Ishikawa (cell line): Measurements from ENCODE around the gene VEGFA.

Source experiments
- CEBPB ChIP-seq: IDR thresholded peaks from 2 replicates; pipeline ENCODE4 v1.6.1; 2012
- CREB1 ChIP-seq: IDR thresholded peaks from 2 replicates; pipeline ENCODE4 v1.6.1; 2012; ENCODE audit warnings: low read depth
- EGR1 ChIP-seq: IDR thresholded peaks from 2 replicates; pipeline ENCODE4 v1.6.1; 2012
- EP300 ChIP-seq: IDR thresholded peaks from 2 replicates; pipeline ENCODE4 v1.6.1; 2012; ENCODE audit warnings: borderline replicate concordance
- FOXM1 ChIP-seq: IDR thresholded peaks from 2 replicates; pipeline ENCODE4 v1.6.1; 2012; ENCODE audit warnings: low read depth, borderline replicate concordance
- NFIC ChIP-seq: IDR thresholded peaks from 2 replicates; pipeline ENCODE4 v1.6.1; 2012
- RAD21 ChIP-seq: IDR thresholded peaks from 2 replicates; pipeline ENCODE4 v1.6.1; 2012; ENCODE audit warnings: low read depth
- TAF1 ChIP-seq: IDR thresholded peaks from 2 replicates; pipeline ENCODE4 v1.6.1; 2012; ENCODE audit warnings: low read depth, mild to moderate bottlenecking
- TCF12 ChIP-seq: IDR thresholded peaks from 2 replicates; pipeline ENCODE4 v1.6.1; 2012; ENCODE audit warnings: low read depth
- TEAD4 ChIP-seq: IDR thresholded peaks from 2 replicates; pipeline ENCODE4 v1.6.1; 2012
- YY1 ChIP-seq: IDR thresholded peaks from 2 replicates; pipeline ENCODE4 v1.6.1; 2012; ENCODE audit warnings: low read depth
- ZBTB7A ChIP-seq: IDR thresholded peaks from 2 replicates; pipeline ENCODE4 v1.6.1; 2012; ENCODE audit warnings: low read depth
- TF ChIP-seq, protein P1 (sequence below): IDR thresholded peaks from 2 replicates; pipeline ENCODE4 v1.6.1; 2012; ENCODE audit warnings: low read depth, mild to moderate bottlenecking
- TF ChIP-seq, protein P2 (sequence below): IDR thresholded peaks from 2 replicates; pipeline ENCODE4 v1.6.1; 2012
- TF ChIP-seq, protein P3 (sequence below): IDR thresholded peaks from 2 replicates; pipeline ENCODE4 v1.6.1; 2012

Gene VEGFA

DNA sequence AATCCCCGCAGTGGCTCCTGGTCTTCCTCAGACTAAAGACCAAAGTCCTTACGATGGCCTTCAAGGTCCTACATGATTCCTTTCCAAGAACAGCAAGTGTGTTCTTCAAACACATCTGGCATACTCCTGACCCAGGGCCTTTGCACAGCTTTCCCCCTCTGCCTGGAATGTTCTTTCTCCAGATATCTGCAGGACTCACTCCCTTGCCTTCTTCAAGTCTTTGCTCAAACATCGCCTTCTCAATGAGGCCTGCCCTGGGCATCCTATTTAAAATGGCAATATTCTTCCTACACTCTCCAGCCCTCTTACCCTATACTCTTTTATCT is 30.2 kb downstream of the VEGFA start:
- TF ChIP-seq CREB1 (no peak), EP300 (no peak), EGR1 (no peak), FOXM1 (no peak)
- TF ChIP-seq, protein P1, sequence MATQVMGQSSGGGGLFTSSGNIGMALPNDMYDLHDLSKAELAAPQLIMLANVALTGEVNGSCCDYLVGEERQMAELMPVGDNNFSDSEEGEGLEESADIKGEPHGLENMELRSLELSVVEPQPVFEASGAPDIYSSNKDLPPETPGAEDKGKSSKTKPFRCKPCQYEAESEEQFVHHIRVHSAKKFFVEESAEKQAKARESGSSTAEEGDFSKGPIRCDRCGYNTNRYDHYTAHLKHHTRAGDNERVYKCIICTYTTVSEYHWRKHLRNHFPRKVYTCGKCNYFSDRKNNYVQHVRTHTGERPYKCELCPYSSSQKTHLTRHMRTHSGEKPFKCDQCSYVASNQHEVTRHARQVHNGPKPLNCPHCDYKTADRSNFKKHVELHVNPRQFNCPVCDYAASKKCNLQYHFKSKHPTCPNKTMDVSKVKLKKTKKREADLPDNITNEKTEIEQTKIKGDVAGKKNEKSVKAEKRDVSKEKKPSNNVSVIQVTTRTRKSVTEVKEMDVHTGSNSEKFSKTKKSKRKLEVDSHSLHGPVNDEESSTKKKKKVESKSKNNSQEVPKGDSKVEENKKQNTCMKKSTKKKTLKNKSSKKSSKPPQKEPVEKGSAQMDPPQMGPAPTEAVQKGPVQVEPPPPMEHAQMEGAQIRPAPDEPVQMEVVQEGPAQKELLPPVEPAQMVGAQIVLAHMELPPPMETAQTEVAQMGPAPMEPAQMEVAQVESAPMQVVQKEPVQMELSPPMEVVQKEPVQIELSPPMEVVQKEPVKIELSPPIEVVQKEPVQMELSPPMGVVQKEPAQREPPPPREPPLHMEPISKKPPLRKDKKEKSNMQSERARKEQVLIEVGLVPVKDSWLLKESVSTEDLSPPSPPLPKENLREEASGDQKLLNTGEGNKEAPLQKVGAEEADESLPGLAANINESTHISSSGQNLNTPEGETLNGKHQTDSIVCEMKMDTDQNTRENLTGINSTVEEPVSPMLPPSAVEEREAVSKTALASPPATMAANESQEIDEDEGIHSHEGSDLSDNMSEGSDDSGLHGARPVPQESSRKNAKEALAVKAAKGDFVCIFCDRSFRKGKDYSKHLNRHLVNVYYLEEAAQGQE, result no peak

DNA sequence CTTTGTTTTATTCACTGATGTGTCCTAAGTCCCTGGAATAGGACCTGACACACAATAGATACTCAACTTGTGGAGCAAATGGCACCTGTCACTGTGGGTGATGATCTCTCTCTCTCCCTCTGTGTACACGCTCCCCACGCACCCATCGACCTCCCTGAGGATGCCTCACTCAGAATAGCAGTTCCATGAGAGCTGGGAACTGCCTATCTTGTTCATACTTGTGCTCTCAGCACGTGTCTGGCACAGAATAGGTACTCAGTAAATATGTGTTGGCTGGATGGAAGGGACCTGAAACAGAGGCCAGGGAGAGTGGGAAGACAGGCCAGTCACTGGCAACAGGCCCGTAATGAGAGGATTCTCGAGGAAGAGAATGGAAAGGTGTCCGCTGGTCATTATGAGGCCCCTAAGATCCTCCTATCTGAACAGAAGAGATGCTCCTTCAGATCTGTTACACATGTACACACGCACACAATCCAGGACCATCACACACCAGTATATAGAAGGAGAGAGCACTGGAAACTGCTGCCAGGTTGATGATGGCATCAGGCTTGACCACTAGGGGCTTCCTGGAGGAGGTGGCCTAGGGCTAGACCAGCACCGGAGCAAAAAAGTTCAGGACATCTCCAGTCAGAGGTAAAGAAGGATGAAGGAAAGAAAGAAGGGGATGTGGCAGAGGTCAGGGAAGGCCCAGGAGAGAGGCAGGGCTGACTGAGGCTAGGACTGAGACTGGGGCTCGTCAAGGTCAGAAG is 30.9 kb downstream of the VEGFA start:
- TF ChIP-seq TCF12 (no peak), FOXM1 (no peak), NFIC (no peak), ZBTB7A (no peak), RAD21 (no peak), TEAD4 (no peak), TAF1 (no peak), EGR1 (no peak), CREB1 (no peak), EP300 (no peak)
- TF ChIP-seq, protein P2, sequence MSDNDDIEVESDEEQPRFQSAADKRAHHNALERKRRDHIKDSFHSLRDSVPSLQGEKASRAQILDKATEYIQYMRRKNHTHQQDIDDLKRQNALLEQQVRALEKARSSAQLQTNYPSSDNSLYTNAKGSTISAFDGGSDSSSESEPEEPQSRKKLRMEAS, result no peak
- TF ChIP-seq, protein P3, sequence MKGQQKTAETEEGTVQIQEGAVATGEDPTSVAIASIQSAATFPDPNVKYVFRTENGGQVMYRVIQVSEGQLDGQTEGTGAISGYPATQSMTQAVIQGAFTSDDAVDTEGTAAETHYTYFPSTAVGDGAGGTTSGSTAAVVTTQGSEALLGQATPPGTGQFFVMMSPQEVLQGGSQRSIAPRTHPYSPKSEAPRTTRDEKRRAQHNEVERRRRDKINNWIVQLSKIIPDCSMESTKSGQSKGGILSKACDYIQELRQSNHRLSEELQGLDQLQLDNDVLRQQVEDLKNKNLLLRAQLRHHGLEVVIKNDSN, result no peak
- TF ChIP-seq, protein P1, result no peak

DNA sequence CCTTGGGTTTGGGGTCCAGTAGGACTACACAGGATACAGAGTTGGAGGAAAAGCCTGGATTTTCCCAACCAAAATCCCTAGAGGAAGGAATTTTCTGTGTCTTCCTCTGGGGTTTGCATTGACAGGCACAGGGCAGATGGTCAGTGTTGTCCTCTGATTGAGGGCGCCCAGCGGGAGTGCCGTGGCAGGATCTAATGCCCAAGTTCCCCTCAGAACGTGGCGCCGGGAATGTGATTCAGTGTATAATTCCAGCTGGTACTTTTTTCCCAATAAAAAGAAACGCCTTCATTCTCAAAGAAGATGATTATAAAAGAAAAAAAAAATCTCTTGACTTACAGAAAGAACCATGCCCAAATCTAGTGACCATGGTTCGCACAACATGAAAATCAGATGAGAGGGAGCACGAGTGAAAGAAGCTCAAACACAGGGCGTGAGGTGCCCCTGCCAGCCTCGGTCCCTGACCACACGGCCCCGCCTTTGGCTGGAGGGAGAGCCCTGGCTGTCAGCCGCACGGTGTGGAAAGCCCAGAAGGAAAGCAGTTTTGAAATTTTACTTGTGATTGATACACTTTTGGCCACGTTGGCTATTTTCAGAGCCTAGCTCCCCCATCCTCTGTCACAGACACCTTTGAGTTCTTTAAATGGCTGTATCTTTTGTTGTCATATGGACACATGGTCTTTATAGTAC is 31.6 kb downstream of the VEGFA start:
- TF ChIP-seq TCF12, result no peak
- TF ChIP-seq EP300, result no peak
- no peak for TF ChIP-seq FOXM1
- no peak for TF ChIP-seq CREB1
- no peak for TF ChIP-seq CEBPB
- TF ChIP-seq TAF1, result no peak
- no peak for TF ChIP-seq EGR1
- TF ChIP-seq, protein P3, result no peak
- TF ChIP-seq, protein P2, result no peak
- TF ChIP-seq NFIC, result no peak
- TF ChIP-seq RAD21, result no peak
- no peak for TF ChIP-seq YY1
- TF ChIP-seq TEAD4, result no peak
- TF ChIP-seq, protein P1, result no peak
- no peak for TF ChIP-seq ZBTB7A

DNA sequence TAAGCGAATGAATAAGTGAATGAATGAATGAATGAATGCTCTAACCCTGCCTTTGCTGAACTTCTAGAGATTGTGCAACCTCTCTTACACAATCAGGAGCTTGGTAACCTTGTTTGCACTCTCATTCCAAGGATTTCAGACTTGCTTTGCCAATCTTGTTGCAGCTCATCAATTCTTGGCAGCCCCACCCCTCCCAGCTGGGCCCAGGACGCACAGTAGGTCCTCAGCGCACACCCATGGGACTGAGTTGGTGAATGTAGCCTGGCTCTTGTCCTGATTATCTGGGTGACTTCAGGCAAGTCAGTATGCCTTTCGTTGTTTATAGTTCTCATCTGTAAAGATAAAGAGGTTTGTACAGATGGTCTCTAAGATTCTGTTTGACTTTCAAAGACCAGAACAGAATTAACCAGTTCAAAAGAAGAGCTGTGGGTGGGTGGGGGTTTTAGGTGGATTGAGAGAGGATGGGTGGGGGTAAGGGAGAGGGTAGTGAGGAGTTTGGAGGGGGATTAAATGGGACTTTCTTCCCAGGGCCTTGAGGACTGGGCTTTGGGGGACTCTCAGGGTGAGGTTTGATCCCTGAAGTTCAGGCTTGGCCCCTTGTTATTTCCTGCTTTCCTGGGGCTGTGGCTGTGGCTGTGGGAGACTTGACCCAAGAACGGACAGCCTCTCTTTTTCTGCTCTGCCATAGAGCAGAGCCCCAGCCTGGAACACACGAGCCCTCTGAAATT is 33.2 kb downstream of the VEGFA start:
- 0 out of 2 replicates have a peak, but pooled peaks have one; percentile 39 for TF ChIP-seq CEBPB
- no peak for TF ChIP-seq EP300
